K562 (cell line): ENCODE results near the gene WFIKKN1.

ENCODE experiments used
- CHCHD3 ChIP-seq: fragments of 250-450 bp; sonication (Bioruptor Pico); IDR thresholded peaks from 2 replicates; pipeline ENCODE4 v2.1.2; 2022; ENCODE audit warnings: mild to moderate bottlenecking
- CTCF ChIP-seq, 3 experiments: IDR thresholded peaks in 2 of 3; conservative IDR thresholded peaks in 1 of 3; 2 replicates each; pipeline ENCODE4 v1.5.1; 2011 to 2012; ENCODE audit warnings: low read length in 3 of 3, mild to moderate bottlenecking in 3 of 3, control low read depth in 2 of 3, improper control_type of control experiment in 1 of 3, inconsistent platforms in 1 of 3, low read depth in 1 of 3, mixed read lengths in 1 of 3, moderate library complexity in 1 of 3; ENCODE audit not compliant: insufficient read depth in 2 of 3
- MYC ChIP-seq, 2 experiments: fragments of 250-450 bp in 1 of 2; sonication (Bioruptor Pico) in 1 of 2; IDR thresholded peaks; 2 replicates each; pipeline versions ENCODE4 v1.5.1 to v1.6.1; 2012 to 2021; ENCODE audit warnings: low read depth in 2 of 2, borderline replicate concordance in 1 of 2, improper control_type of control experiment in 1 of 2, low read length in 1 of 2, mild to moderate bottlenecking in 1 of 2, moderate library complexity in 1 of 2
- POLR2A ChIP-seq: fragments of 450-650 bp; conservative IDR thresholded peaks from 2 replicates; pipeline ENCODE4 v1.6.1; 2016
- USF1 ChIP-seq: sonication (generic); formaldehyde crosslinking; IDR thresholded peaks from 2 replicates; pipeline ENCODE4 v1.9.0; 2022; ENCODE audit warnings: mild to moderate bottlenecking, missing genetic modification reagents
- ZNF184 ChIP-seq: sonication (generic); formaldehyde crosslinking; IDR thresholded peaks from 2 replicates; pipeline ENCODE4 v1.5.0; 2020; ENCODE audit warnings: missing genetic modification reagents

- TF ChIP-seq MYC (IDR thresholded peaks at IDR 0.05; ENCODE audit: low read depth, low read length) = no peak
- 0 out of 2 replicates have a peak, but pooled peaks have one; percentile 9 for TF ChIP-seq MYC (CRISPR knock-in tag; IDR thresholded peaks at IDR 0.05; ENCODE audit: borderline replicate concordance, low read depth)
- no peak for TF ChIP-seq CTCF (IDR thresholded peaks at IDR 0.05 in 2 of 3, conservative IDR thresholded peaks at IDR 0.05 in 1 of 3; ENCODE audit: insufficient read depth in 2 of 3, low read depth in 1 of 3, low read length in 3 of 3)
- TF ChIP-seq USF1 (CRISPR knock-in tag) = no peak
- TF ChIP-seq ZNF184 = no peak
- no peak for TF ChIP-seq POLR2A
- TF ChIP-seq CHCHD3 (CRISPR knock-in tag) = no peak
Observed at GRCh38 chr16:588639-588888, 42.2 kb upstream of the WFIKKN1 start.
